SK-N-SH treated with all-trans-retinoic acid at 6 μM for 48 hours (cell line): ENCODE data around the gene C1orf115.

Experiments used
- ARNTL ChIP-seq: fragments of 450-650 bp; formaldehyde crosslinking; IDR thresholded peaks from 2 replicates; pipeline ENCODE4 v1.5.0; 2020; ENCODE audit warnings: low read depth, mild to moderate bottlenecking, moderate library complexity, borderline replicate concordance
- RARB ChIP-seq: fragments of 250-450 bp; sonication (Bioruptor Pico); IDR thresholded peaks from 2 replicates; pipeline ENCODE4 v1.8.0; 2021; ENCODE audit warnings: mild to moderate bottlenecking, moderate library complexity
- ZNF565 ChIP-seq: fragments of 450-650 bp; formaldehyde crosslinking; conservative IDR thresholded peaks from 2 replicates; pipeline ENCODE4 v1.5.0; 2020; ENCODE audit warnings: low read depth, mild to moderate bottlenecking, moderate library complexity
- TF ChIP-seq, protein P1 (sequence below): fragments of 250-450 bp; sonication (Bioruptor Pico); IDR thresholded peaks from 2 replicates; pipeline ENCODE4 v1.8.0; 2020; ENCODE audit warnings: mild to moderate bottlenecking, moderate library complexity, borderline replicate concordance
- TF ChIP-seq, protein P2 (sequence below): fragments of 250-450 bp; sonication (Bioruptor Pico); IDR thresholded peaks from 2 replicates; pipeline ENCODE4 v1.5.1; 2020; ENCODE audit warnings: low read depth, mild to moderate bottlenecking, moderate library complexity

DNA sequence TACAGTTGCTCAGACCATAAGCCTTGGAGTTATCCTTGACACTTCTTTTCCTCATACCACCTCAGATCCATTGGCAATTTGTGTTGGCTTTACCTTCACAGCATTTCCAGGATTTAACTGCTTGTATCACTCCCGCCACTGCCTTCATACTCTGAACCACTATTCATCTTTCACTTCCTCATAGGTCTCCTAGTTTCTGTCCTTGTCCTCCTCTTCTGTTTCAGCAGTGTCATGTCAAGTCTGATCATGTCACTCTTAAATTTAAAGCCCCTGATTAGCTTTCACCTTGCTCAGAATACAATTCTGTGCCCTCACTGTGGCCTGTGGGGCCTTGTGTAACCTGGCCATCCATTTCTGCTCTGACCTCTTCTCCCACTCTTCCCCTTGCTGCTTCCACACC lies 34.7 kb upstream of the C1orf115 start:
- TF ChIP-seq, protein P1, sequence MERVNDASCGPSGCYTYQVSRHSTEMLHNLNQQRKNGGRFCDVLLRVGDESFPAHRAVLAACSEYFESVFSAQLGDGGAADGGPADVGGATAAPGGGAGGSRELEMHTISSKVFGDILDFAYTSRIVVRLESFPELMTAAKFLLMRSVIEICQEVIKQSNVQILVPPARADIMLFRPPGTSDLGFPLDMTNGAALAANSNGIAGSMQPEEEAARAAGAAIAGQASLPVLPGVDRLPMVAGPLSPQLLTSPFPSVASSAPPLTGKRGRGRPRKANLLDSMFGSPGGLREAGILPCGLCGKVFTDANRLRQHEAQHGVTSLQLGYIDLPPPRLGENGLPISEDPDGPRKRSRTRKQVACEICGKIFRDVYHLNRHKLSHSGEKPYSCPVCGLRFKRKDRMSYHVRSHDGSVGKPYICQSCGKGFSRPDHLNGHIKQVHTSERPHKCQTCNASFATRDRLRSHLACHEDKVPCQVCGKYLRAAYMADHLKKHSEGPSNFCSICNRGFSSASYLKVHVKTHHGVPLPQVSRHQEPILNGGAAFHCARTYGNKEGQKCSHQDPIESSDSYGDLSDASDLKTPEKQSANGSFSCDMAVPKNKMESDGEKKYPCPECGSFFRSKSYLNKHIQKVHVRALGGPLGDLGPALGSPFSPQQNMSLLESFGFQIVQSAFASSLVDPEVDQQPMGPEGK (CRISPR knock-in tag), result no peak
- TF ChIP-seq, protein P2, sequence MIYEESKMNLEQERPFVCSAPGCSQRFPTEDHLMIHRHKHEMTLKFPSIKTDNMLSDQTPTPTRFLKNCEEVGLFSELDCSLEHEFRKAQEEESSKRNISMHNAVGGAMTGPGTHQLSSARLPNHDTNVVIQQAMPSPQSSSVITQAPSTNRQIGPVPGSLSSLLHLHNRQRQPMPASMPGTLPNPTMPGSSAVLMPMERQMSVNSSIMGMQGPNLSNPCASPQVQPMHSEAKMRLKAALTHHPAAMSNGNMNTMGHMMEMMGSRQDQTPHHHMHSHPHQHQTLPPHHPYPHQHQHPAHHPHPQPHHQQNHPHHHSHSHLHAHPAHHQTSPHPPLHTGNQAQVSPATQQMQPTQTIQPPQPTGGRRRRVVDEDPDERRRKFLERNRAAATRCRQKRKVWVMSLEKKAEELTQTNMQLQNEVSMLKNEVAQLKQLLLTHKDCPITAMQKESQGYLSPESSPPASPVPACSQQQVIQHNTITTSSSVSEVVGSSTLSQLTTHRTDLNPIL (CRISPR knock-in tag), result no peak
- TF ChIP-seq ZNF565 (CRISPR knock-in tag) (no peak), ARNTL (CRISPR knock-in tag) (no peak), RARB (CRISPR knock-in tag) (no peak)
